Stomach smooth muscle (tissue), 2 donors: ENCODE results near the gene ULBP3.
"Not testable (repeated sequence)": the region's sequence is repeated elsewhere in the genome, so short reads cannot be mapped to it uniquely, and the experiment has no call there.

Experiments used
- H3K27ac ChIP-seq: one replicate; pipeline ENCODE4 v1.7.0; 2013; ENCODE audit warnings: mild to moderate bottlenecking, low read length, inconsistent platforms
- H3K27me3 ChIP-seq, 2 donors: one replicate each; pipeline ENCODE4 v1.7.0; 2013; ENCODE audit warnings: low read length in 2 of 2; ENCODE audit not compliant: insufficient read depth in 2 of 2, control insufficient read depth in 1 of 2
- H3K36me3 ChIP-seq, 2 donors: one replicate each; pipeline ENCODE4 v1.7.0; 2013; ENCODE audit warnings: low read length in 2 of 2; ENCODE audit not compliant: control insufficient read depth in 2 of 2, insufficient read depth in 2 of 2
- H3K4me1 ChIP-seq: one replicate; pipeline ENCODE4 v1.7.0; 2013; ENCODE audit warnings: low read length; ENCODE audit not compliant: control insufficient read depth, insufficient read depth
- H3K4me3 ChIP-seq, 2 donors: one replicate each; pipeline ENCODE4 v1.7.0; 2013; ENCODE audit warnings: low read length in 2 of 2
- H3K9ac ChIP-seq, 2 donors: one replicate each; pipeline ENCODE4 v1.7.0; 2013; ENCODE audit warnings: low read length in 2 of 2, mild to moderate bottlenecking in 1 of 2
- H3K9me3 ChIP-seq, 2 donors: one replicate each; pipeline ENCODE4 v1.7.0; 2013; ENCODE audit warnings: low read length in 2 of 2; ENCODE audit not compliant: control insufficient read depth in 2 of 2
- donor health status: healthy.
- donor health status: Pancreatic carcinoma.

ULBP3 gene

GRCh38 chr6:150078788-150079187, 9.9 kb upstream of the ULBP3 start:
- H3K9ac ChIP-seq = no peak overlapping the region
- no peak overlapping the region for H3K27ac ChIP-seq
- H3K4me3 ChIP-seq = no peak overlapping the region
- no peaks in the 10 kb centered on the region for H3K4me1 ChIP-seq
- H3K9me3 ChIP-seq = no peaks in the 10 kb centered on the region
- H3K36me3 ChIP-seq = no peaks in the 10 kb centered on the region
- H3K27me3 ChIP-seq = peaks cover 3 to 4% of the 10 kb centered on the region in 2 donors

GRCh38 chr6:150076196-150076893, 7.4 kb upstream of the ULBP3 start:
- H3K27ac ChIP-seq = no peak overlapping the region
- no peaks in the 10 kb centered on the region for H3K4me1 ChIP-seq
- H3K27me3 ChIP-seq = no peaks in the 10 kb centered on the region
- H3K4me3 ChIP-seq = no peak overlapping the region
- no peak overlapping the region for H3K9ac ChIP-seq
- no peaks in the 10 kb centered on the region for H3K36me3 ChIP-seq
- H3K9me3 ChIP-seq = no peaks in the 10 kb centered on the region

- H3K4me3 ChIP-seq = no peak overlapping the region
- no peaks in the 10 kb centered on the region for H3K36me3 ChIP-seq
- no peaks in the 10 kb centered on the region for H3K4me1 ChIP-seq
- H3K27me3 ChIP-seq = no peaks in the 10 kb centered on the region
- H3K27ac ChIP-seq = no peak overlapping the region
- no peak overlapping the region for H3K9ac ChIP-seq
- H3K9me3 ChIP-seq = no peaks in the 10 kb centered on the region
Measured at GRCh38 chr6:150075034-150075421, 6.1 kb upstream of the ULBP3 start.

- H3K4me3 ChIP-seq, H3K4me1 ChIP-seq, H3K9me3 ChIP-seq, H3K9ac ChIP-seq, H3K36me3 ChIP-seq, H3K27me3 ChIP-seq, H3K27ac ChIP-seq: not testable (repeated sequence)
Measured at GRCh38 chr6:150074396-150075033, 5.6 kb upstream of the ULBP3 start.

GRCh38 chr6:150072201-150072600, 3.3 kb upstream of the ULBP3 start:
- Histone ChIP-seq H3K4me3 (no peak overlapping the region), H3K4me1 (peaks cover 9% of the 10 kb centered on the region), H3K9ac (no peak overlapping the region), H3K36me3 (no peaks in the 10 kb centered on the region), H3K27me3 (no peaks in the 10 kb centered on the region), H3K9me3 (no peaks in the 10 kb centered on the region), H3K27ac (no peak overlapping the region)

GRCh38 chr6:150070236-150070818, 1.4 kb upstream of the ULBP3 start:
- Histone ChIP-seq H3K27me3 (no peaks in the 10 kb centered on the region), H3K9me3 (no peaks in the 10 kb centered on the region), H3K4me1 (peaks cover 9% of the 10 kb centered on the region), H3K27ac (no peak overlapping the region), H3K36me3 (no peaks in the 10 kb centered on the region), H3K4me3 (no peak overlapping the region), H3K9ac (no peak overlapping the region)

- H3K9me3 ChIP-seq = no peaks in the 10 kb centered on the region
- H3K4me1 ChIP-seq = peaks cover 9% of the 10 kb centered on the region
- no peaks in the 10 kb centered on the region for H3K27me3 ChIP-seq
- no peaks in the 10 kb centered on the region for H3K36me3 ChIP-seq
- H3K27ac ChIP-seq = no peak overlapping the region
- no peak overlapping the region for H3K9ac ChIP-seq
- H3K4me3 ChIP-seq = peak overlapping the region in 1 of 2 donors; percentile 78
Measured at GRCh38 chr6:150069706-150070105, 785 bp upstream of the ULBP3 start.

GRCh38 chr6:150068151-150068550, 770 bp downstream of the ULBP3 start:
- Histone ChIP-seq H3K4me3 (peak overlapping the region; percentile 76 to 78), H3K9ac (peak overlapping the region; percentile 42 to 57), H3K9me3 (no peaks in the 10 kb centered on the region), H3K4me1 (peaks cover 9% of the 10 kb centered on the region), H3K36me3 (no peaks in the 10 kb centered on the region), H3K27me3 (no peaks in the 10 kb centered on the region), H3K27ac (no peak overlapping the region)

- no peaks in the 10 kb centered on the region for H3K9me3 ChIP-seq
- no peaks in the 10 kb centered on the region for H3K36me3 ChIP-seq
- H3K4me1 ChIP-seq = peaks cover 9% of the 10 kb centered on the region
- H3K27me3 ChIP-seq = no peaks in the 10 kb centered on the region
- H3K27ac ChIP-seq = no peak overlapping the region
- no peak overlapping the region for H3K9ac ChIP-seq
- no peak overlapping the region for H3K4me3 ChIP-seq
Measured at GRCh38 chr6:150065083-150065482, 3.8 kb downstream of the ULBP3 start.

GRCh38 chr6:150063640-150064039, 5.3 kb downstream of the ULBP3 start:
- Histone ChIP-seq H3K36me3 (no peaks in the 10 kb centered on the region), H3K9ac (no peak overlapping the region), H3K27me3 (no peaks in the 10 kb centered on the region), H3K27ac (no peak overlapping the region), H3K9me3 (no peaks in the 10 kb centered on the region), H3K4me1 (peaks cover 7% of the 10 kb centered on the region), H3K4me3 (no peak overlapping the region)

GRCh38 chr6:150059973-150060372, 8.9 kb downstream of the ULBP3 start:
- not testable (repeated sequence) for H3K4me1 ChIP-seq, H3K9ac ChIP-seq, H3K27ac ChIP-seq, H3K27me3 ChIP-seq, H3K9me3 ChIP-seq, H3K4me3 ChIP-seq, H3K36me3 ChIP-seq
